Superior temporal gyrus (tissue), 1 donor: ENCODE results near the gene COPRS.

Experiments
- DNase-seq: peaks from one replicate; pipeline ENCODE4 v3.0.0-alpha.2; 2016; ENCODE audit errors: extremely low spot score

Gene COPRS

DNA sequence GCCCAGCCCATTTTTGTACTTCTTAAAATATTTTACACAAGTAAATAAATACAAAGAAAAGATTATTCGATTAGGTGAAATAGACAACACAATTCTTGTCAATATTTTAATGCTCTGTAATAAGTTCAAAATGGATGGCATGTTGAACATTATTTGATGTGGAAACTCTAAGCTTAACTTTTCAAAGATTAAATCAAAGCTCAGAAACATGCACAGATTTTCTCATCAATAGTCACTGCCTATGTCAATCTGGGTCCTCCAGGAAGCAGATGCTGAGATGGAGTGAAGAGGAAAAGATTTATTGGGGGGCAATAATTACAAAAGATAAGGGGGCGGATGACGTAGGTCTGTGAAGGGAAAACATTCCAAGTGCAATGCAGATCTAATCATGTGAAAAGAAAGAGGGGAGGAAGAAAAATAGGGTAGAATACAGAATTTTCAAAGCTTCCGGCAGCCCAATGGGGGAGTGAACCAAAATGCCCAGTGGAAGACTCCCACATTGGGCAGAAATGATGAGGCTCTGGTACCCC lies 50.5 kb downstream of the COPRS start:
- no peak for DNase-seq

DNA sequence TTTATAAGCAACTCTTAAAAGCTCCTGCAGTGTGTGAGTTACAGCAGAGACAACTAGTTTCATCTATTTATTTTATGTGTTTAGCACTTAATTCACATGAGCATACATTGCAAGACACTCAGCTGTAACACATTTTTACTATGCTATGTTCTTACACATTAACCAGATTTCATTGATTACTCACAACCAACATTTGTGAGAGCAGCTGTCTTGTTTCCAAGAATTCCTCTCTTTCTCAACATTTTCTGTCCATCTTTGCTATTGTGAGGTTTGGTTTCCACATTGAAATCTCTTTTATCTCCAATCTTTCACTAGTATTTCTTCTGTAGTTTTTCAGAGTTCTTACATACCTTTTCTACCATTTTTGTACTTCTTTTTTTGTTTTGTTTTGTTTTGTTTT lies 51.2 kb downstream of the COPRS start:
- DNase-seq: no peak

DNA sequence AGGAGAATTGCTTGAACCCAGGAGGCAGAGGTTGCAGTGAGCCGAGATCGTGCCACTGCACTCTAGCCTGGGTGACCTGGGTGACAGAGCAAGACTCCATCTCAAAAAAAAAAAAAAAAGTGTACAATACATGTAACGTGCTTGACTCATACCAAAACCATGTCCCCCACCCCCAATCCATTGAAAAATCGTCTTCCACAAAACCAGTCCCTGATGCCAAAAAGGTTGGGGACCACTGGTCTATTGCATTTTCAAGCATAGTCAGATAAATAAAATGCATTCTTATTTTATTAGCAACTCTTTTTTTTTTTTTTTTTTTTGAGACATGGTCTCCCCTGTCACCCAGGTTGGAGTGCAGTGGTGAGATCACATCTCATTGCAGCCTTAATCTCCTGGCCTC lies 52.1 kb downstream of the COPRS start:
- DNase-seq: no peak

- no peak for DNase-seq
Observed at GRCh38 chr17:31803494-31804213, 55.4 kb downstream of the COPRS start.

DNA sequence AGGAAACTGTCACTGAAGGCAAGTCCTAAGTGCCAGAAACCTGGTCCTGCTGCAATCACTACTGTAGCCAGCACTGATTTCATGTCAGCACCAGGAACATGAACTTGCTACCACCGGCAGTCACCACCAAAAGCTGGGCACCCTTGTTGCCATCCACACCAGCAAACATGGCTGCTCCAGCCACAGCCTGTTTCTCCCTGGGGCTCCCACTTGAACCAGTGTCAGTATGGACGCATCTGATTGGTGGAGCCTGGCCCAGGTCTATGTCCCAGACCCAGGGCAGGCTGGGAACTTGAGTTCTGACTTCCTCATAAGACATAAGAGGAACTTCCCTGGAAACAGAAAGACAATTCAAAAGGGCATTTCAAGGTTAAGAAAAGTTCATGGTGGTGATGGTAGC lies 56.5 kb downstream of the COPRS start:
- no peak for DNase-seq
